Measurements from ENCODE around the gene SPATS2.

- TF ChIP-seq CEBPB (IDR thresholded peaks at IDR 0.05): no peak
- TF ChIP-seq, protein P1, sequence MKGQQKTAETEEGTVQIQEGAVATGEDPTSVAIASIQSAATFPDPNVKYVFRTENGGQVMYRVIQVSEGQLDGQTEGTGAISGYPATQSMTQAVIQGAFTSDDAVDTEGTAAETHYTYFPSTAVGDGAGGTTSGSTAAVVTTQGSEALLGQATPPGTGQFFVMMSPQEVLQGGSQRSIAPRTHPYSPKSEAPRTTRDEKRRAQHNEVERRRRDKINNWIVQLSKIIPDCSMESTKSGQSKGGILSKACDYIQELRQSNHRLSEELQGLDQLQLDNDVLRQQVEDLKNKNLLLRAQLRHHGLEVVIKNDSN (IDR thresholded peaks at IDR 0.05): no peak
- TF ChIP-seq, protein P2, sequence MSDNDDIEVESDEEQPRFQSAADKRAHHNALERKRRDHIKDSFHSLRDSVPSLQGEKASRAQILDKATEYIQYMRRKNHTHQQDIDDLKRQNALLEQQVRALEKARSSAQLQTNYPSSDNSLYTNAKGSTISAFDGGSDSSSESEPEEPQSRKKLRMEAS (IDR thresholded peaks at IDR 0.05): no peak
- TF ChIP-seq CREB1 (IDR thresholded peaks at IDR 0.05; ENCODE audit: low read depth): no peak
- no peak for TF ChIP-seq TCF12 (IDR thresholded peaks at IDR 0.05; ENCODE audit: low read depth)
- TF ChIP-seq, protein P3, sequence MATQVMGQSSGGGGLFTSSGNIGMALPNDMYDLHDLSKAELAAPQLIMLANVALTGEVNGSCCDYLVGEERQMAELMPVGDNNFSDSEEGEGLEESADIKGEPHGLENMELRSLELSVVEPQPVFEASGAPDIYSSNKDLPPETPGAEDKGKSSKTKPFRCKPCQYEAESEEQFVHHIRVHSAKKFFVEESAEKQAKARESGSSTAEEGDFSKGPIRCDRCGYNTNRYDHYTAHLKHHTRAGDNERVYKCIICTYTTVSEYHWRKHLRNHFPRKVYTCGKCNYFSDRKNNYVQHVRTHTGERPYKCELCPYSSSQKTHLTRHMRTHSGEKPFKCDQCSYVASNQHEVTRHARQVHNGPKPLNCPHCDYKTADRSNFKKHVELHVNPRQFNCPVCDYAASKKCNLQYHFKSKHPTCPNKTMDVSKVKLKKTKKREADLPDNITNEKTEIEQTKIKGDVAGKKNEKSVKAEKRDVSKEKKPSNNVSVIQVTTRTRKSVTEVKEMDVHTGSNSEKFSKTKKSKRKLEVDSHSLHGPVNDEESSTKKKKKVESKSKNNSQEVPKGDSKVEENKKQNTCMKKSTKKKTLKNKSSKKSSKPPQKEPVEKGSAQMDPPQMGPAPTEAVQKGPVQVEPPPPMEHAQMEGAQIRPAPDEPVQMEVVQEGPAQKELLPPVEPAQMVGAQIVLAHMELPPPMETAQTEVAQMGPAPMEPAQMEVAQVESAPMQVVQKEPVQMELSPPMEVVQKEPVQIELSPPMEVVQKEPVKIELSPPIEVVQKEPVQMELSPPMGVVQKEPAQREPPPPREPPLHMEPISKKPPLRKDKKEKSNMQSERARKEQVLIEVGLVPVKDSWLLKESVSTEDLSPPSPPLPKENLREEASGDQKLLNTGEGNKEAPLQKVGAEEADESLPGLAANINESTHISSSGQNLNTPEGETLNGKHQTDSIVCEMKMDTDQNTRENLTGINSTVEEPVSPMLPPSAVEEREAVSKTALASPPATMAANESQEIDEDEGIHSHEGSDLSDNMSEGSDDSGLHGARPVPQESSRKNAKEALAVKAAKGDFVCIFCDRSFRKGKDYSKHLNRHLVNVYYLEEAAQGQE (IDR thresholded peaks at IDR 0.05; ENCODE audit: low read depth): no peak
- no peak for TF ChIP-seq TAF1 (IDR thresholded peaks at IDR 0.05; ENCODE audit: low read depth)
- no peak for TF ChIP-seq YY1 (IDR thresholded peaks at IDR 0.05; ENCODE audit: low read depth)
- TF ChIP-seq EGR1 (IDR thresholded peaks at IDR 0.05): no peak
- no peak for TF ChIP-seq EP300 (IDR thresholded peaks at IDR 0.05; ENCODE audit: borderline replicate concordance)
- no peak for TF ChIP-seq NFIC (IDR thresholded peaks at IDR 0.05)
- TF ChIP-seq RAD21 (IDR thresholded peaks at IDR 0.05; ENCODE audit: low read depth): no peak
- TF ChIP-seq FOXM1 (IDR thresholded peaks at IDR 0.05; ENCODE audit: borderline replicate concordance, low read depth): no peak
- no peak for TF ChIP-seq TEAD4 (IDR thresholded peaks at IDR 0.05)
These were observed 148.0 kb downstream of the SPATS2 start for GRCh38 chr12:49515266-49515665.

Data from Ishikawa (cell line).